Right atrium auricular region (tissue), 2 donors: ENCODE results near the gene PTPN9. TPM values are rescaled to one million over a fixed set of nuclear protein-coding genes. Genes with fewer than 3 reads are reported as not detected.
A peak's percentile ranks its signal among the peaks of the same experiment; 100 is the strongest.
"Not testable (repeated sequence)": the region's sequence is repeated elsewhere in the genome, so short reads cannot be mapped to it uniquely, and the experiment has no call there.

ENCODE experiments used
- DNase-seq: peaks from one replicate; pipeline ENCODE4 v3.0.0-alpha.2; 2019; ENCODE audit warnings: low spot score
- H3K27ac ChIP-seq, 2 donors: fragments of 200-600 bp; sonication (generic); 1 replicate in 1 of 2; 2 replicates in 1 of 2; pipeline ENCODE4 v1.5.1; 2016 to 2019
- H3K27me3 ChIP-seq, 2 donors: fragments of 200-600 bp; sonication (generic); one replicate each; pipeline versions ENCODE4 v1.5.1 to v1.6.0; 2017 to 2019
- H3K36me3 ChIP-seq: fragments of 200-600 bp; sonication (generic); one replicate; pipeline ENCODE4 v1.5.1; 2016
- H3K4me1 ChIP-seq, 2 donors: fragments of 200-600 bp; sonication (generic); one replicate each; pipeline versions ENCODE4 v1.5.1 to v1.6.0; 2017 to 2019
- H3K4me3 ChIP-seq, 2 donors: fragments of 200-600 bp; sonication (generic); 1 replicate in 1 of 2; 2 replicates in 1 of 2; pipeline ENCODE4 v1.5.1; 2017 to 2019; ENCODE audit warnings: mild to moderate bottlenecking in 1 of 2, moderate library complexity in 1 of 2
- H3K9me3 ChIP-seq, 2 donors: fragments of 200-600 bp; sonication (generic); one replicate each; pipeline ENCODE4 v1.5.1; 2019
- CTCF ChIP-seq, 2 donors: fragments of 200-600 bp; sonication (generic); IDR thresholded peaks; one replicate each; pipeline ENCODE4 v1.5.1; 2019; ENCODE audit warnings: antibody characterized with exemption in 2 of 2
- total RNA-seq, 2 donors: library from RNA; depleted of rRNA; stranded (reverse); fragments of >200 nt; gene quantifications; one replicate each; pipeline ENCODE4 v1.1.0, GENCODE V29; 2016

The PTPN9 gene
- total RNA-seq, 2 donors from 2014 or later = 9.6 to 9.9 TPM

GRCh38 chr15:75451674-75452363 is 127.3 kb downstream of the PTPN9 start, which contains the start of gene SIN3A:
Gene SIN3A (minus strand): TSS chr15:75451690. CDS start chr15:75430375, 21,315 bp downstream.
- Histone ChIP-seq H3K36me3 (no peaks in the 10 kb centered on the region), H3K27me3 (no peaks in the 10 kb centered on the region), H3K9me3 (no peaks in the 10 kb centered on the region), H3K4me3 (peak within 1 kb of the TSS; percentile 92 to 97), H3K27ac (peak within 1 kb of the TSS; percentile 100), H3K4me1 (peaks cover 0 to 41% of the 10 kb centered on the region in 2 donors)
- peak; percentile 100 for DNase-seq
- no peak for TF ChIP-seq CTCF (IDR thresholded peaks at IDR 0.05)

GRCh38 chr15:75451202-75451673 is 127.9 kb downstream of the PTPN9 start:
- peaks cover 0 to 35% of the 10 kb centered on the region in 2 donors for H3K4me1 ChIP-seq
- TF ChIP-seq CTCF (IDR thresholded peaks at IDR 0.05) = no peak
- no peak for DNase-seq
- H3K9me3 ChIP-seq = no peaks in the 10 kb centered on the region
- peak overlapping the region; percentile 100 for H3K27ac ChIP-seq
- no peaks in the 10 kb centered on the region for H3K27me3 ChIP-seq
- H3K4me3 ChIP-seq = peak overlapping the region; percentile 92 to 97
- no peaks in the 10 kb centered on the region for H3K36me3 ChIP-seq

- no peaks in the 10 kb centered on the region for H3K9me3 ChIP-seq
- peak in 1 of 2 donors; percentile 29 for TF ChIP-seq CTCF (IDR thresholded peaks at IDR 0.05)
- H3K4me3 ChIP-seq = peak overlapping the region; percentile 92 to 97
- H3K4me1 ChIP-seq = peaks cover 0 to 33% of the 10 kb centered on the region in 2 donors
- DNase-seq = peak; percentile 98
- H3K27me3 ChIP-seq = no peaks in the 10 kb centered on the region
- H3K27ac ChIP-seq = peak overlapping the region; percentile 100
- no peaks in the 10 kb centered on the region for H3K36me3 ChIP-seq
Measured at GRCh38 chr15:75450307-75451201, 128.6 kb downstream of the PTPN9 start.

GRCh38 chr15:75449585-75450306 is 129.4 kb downstream of the PTPN9 start:
- no peaks in the 10 kb centered on the region for H3K36me3 ChIP-seq
- H3K4me3 ChIP-seq = peak overlapping the region; percentile 92 to 97
- TF ChIP-seq CTCF (IDR thresholded peaks at IDR 0.05) = no peak
- DNase-seq = no peak
- H3K27ac ChIP-seq = peak overlapping the region; percentile 100
- H3K9me3 ChIP-seq = no peaks in the 10 kb centered on the region
- H3K4me1 ChIP-seq = peaks cover 0 to 33% of the 10 kb centered on the region in 2 donors
- no peaks in the 10 kb centered on the region for H3K27me3 ChIP-seq

GRCh38 chr15:75448171-75448570 is 130.9 kb downstream of the PTPN9 start:
- not testable (repeated sequence) for DNase-seq, H3K27me3 ChIP-seq, H3K4me3 ChIP-seq, H3K27ac ChIP-seq, H3K36me3 ChIP-seq, H3K9me3 ChIP-seq
- peaks cover 0 to 34% of the 10 kb centered on the region in 2 donors for H3K4me1 ChIP-seq
